PC-3 (cell line): ENCODE data around the gene TMTC2.

ENCODE experiments used
- CTCF ChIP-seq: fragments of 300-600 bp; sonication (generic); conservative IDR thresholded peaks from 2 replicates; pipeline ENCODE4 v1.5.1; 2017; ENCODE audit warnings: antibody characterized with exemption, low read depth, mild to moderate bottlenecking, low read length
- EZH2 ChIP-seq: fragments of 300-600 bp; sonication (generic); IDR thresholded peaks from one replicate; pipeline ENCODE4 v1.6.1; 2017; ENCODE audit warnings: antibody characterized with exemption, mild to moderate bottlenecking, low read length; ENCODE audit not compliant: unreplicated experiment

- TF ChIP-seq CTCF (no peak), EZH2 (no peak)
Observed at GRCh38 chr12:83044736-83045135, 358.0 kb downstream of the TMTC2 start.
